Stimulated activated CD4-positive, alpha-beta T cell treated with anti-CD3 and anti-CD28 coated beads, Interleukin-1b, Interleukin-23, amount 100 ng/mL, for 1 hour (primary cell): Measurements from ENCODE around the gene GJB2.

Experiments
- DNase-seq, 2 donors: peaks; one replicate each; pipeline ENCODE4 v3.0.0-alpha.2; 2020; ENCODE audit warnings: low read depth in 2 of 2

GJB2 gene

GRCh38 chr13:20141238-20142022 is 51.3 kb downstream of the GJB2 start:
- no peak for DNase-seq

- DNase-seq: no peak
Measured at GRCh38 chr13:20140487-20140886, 52.3 kb downstream of the GJB2 start.

GRCh38 chr13:20137875-20138274 is 54.9 kb downstream of the GJB2 start:
- no peak for DNase-seq
